NCI-H1694 treated with DMSO at 0.1 percent for 48 hours (cell line): ENCODE data around the gene ZC3H12D.
"Not testable (repeated sequence)": the region's sequence is repeated elsewhere in the genome, so short reads cannot be mapped to it uniquely, and the experiment has no call there.

Experiments used
- DNase-seq: peaks from one replicate; lab custom pipeline; 2025; lab: John Stamatoyannopoulos, UW

Gene ZC3H12D

DNA sequence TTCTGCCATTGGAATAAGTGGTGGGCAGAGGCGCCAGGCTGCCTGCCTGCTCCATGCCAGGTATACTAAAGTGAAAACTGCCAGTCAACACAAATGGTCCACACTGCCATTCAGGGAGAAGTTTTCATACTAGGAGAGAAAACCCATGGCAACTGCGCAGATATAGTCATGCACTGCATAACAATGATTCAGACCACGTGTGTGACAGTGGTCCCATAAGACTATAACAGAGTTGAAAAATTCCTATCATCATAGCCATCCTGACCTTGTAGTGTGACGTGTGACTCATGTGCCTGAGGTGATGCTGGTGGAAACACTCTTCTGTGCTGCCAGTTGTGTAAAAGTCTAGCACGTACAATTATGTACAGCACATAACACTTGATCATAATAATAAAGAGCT, 25.1 kb downstream of the ZC3H12D start:
- DNase-seq: no peak

DNA sequence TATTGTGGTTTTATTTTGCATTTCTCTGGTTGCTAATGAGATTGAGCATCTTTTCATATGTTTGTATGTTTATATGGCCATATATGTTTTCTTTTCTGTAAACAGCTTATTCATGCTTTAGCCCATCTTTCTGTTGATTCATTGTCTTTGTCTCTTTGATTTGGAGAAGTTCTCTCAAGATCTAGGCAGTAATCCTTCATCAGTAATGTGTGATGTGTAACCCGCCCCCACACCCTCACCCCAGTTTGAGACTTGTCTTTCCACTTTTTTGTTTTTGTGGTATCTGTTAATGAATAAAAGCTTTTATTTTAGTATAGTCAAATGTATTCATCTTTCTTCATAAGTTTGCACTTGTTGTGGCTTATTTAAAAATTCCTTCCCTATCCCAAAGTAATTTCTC, 26.0 kb downstream of the ZC3H12D start:
- DNase-seq: no peak

- DNase-seq: no peak
These were observed 26.6 kb downstream of the ZC3H12D start for GRCh38 chr6:149458196-149458595.

DNA sequence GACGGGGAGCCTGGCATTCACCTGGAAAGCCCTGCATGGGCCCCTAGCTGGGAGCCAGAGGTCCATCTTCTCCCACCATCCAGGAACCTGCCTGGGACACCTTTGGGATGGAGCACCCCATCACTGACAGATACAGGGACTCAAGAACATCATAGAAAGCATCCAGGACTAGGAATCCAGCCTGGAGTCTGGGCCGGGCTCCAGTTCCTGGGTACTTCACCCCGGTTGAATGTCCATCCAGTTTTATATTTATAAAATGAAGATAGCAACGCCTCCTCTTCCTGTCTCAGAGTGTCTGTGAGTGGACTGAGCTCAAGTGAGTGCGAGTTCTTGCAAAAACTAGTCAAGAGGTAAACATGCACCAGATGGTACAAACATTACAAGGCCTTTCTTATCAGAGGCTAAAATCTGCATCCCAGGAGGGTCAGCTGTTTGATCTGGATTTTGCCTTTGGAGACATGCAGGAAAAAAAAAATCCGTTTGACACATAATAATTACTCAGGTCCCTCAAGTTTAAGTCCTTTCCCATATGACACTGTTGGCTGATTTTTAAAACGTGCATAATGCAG, 27.4 kb downstream of the ZC3H12D start:
- no peak for DNase-seq

GRCh38 chr6:149456311-149457021, 28.3 kb downstream of the ZC3H12D start:
- DNase-seq: no peak

DNA sequence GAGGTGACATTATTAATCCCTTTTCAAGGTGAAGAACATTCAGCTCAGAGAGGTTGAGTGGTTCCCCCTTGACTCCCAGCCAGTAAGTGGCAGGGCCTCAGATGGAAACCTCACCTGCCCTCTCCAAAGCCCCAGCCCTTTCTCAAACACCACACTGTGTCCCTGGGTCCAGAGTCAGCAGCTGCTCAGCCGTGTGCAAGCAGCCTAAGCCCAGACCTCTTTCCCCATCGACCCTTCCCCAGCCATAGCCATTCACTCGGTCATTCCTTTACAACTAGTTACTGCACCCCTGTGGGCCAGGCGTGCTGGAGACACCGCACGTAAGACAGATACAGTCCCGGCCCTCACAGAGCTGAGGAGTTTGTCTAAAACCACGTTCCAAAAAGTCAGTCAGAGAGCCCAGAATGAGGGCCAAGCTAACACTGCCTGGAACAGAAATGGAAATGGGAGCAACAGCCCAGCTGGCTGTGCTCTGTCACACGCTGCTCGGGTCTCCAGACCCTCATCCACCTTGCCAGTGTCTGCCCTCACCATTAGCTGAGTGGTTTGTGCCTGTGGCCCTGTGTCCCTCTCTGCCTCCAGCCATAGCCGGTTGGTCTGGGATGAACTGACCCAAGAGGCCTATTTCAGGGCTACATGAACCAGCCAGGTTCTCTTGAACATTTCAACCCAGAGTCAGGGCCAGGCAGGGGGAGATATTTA, 29.6 kb downstream of the ZC3H12D start:
- no peak for DNase-seq

- DNase-seq: no peak
These were observed 30.4 kb downstream of the ZC3H12D start for GRCh38 chr6:149454346-149454848.

DNA sequence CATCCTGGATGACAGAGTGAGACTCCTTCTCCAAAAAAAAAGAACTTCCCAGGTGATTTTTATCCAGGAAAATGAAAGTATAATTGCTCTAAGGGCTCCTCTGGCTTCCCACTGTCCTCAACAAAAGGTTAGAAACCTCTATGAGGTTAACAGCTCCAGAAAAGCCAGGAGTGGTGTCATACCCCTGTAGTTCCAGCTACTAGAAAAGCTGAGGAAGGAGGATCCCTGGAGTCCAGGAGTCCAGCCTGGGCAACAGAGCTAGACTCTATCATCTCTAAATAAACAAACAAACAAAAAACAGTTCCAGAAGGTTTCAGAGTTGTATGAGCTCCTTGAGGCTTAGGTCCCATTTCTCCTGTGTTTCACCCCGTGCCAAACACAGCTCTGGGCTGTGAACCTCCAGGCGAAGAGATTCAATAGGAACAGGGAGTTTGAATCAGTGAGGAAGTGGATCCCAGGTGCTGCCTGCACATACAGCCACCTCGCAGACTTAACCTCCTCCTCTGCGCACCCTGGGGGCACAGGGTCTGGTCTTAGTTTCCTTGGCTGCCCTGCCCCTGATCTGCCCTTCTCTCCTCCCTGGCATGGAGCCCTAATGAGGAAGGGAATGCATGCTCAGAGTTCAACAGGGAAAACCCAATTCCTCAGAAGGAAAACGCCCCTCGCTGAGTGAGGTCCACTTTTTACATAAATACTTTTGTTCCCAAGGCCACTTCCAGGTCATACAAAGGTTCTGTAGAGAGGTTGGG, 31.0 kb downstream of the ZC3H12D start:
- no peak for DNase-seq

DNA sequence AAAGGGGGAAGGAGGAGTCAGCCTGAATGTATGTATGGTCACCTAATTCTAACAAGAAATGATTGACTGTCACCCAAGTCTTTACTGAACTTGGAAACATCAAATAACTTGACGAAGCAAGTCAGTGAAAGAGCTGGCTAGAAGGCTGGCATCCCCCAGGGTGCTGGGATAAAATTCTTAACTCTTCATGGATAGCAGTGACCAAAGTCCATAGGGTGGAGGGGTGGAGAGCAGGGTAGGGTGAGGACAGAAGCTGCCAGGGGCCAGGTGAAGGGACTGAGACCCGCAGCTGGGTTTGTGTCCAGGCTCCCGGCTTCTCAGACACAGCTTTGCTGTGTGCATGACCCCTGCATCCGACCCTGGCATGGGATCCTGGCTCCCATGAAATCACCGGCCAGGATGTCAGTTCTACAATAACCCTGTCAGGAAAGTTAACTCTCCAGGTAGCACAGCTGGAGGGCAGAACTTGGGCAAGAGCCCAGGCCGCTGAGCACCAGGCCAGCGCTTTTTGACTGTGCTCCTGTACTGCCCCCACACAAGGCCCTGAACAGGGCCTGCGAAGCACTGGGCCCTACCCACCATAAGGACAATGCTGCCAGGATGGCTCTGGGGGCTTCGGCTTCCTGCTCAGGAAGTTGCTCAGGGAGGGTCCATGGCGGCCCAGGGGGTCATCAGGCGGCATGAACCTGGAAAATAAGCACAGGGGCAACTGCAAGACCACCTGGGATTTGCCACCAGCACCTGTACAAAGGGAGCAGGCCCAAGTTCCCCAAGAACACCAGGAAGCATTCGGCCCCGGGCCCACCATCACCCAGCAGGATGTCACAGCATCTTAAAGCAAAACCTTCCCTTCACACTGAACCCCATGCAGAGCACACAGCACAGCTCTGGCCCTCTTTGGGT, 32.5 kb downstream of the ZC3H12D start:
- no peak for DNase-seq

- no peak for DNase-seq
These were observed 33.3 kb downstream of the ZC3H12D start for GRCh38 chr6:149451376-149452036.

- no peak for DNase-seq
These were observed 34.0 kb downstream of the ZC3H12D start for GRCh38 chr6:149450679-149451375.

DNA sequence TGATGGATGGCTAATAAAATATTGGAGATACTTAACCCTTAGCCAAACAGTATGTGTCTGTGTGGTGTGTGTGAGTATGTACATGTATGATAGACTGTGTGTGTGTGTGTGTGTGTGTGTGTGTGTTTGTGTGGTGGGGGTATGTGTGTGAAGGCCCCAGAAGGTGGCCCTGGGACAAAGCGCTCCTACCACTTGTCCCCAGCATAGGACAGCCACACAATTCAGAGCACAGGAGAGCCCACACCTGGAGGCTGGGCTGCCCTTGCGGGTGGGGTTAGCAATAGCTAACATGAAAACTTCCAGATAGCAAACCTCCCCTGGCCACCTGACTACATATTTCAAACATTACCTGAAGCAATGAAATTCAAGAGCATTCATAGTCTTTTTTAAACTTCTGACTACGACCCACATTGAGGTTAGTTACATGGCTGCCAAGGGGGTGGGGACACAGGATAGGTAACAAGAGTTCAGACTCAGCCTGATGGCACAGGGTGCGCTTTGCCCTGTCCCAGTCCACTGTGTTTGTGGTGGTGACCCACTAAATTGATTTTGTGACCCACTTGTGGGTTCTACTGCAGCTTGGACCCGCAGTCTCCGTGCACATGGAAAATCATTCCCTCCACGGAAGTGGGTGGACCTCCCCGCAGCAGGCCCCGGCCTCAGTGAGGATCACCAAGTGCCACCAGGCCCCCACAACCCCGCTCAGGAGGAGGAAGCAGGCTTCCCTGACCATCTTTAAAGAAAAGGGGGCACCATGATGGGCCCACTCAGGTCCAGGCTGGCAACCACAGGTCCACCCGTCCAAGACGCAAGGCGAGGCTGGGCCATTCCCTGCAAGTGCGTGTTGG, 34.8 kb downstream of the ZC3H12D start:
- DNase-seq: no peak

GRCh38 chr6:149448821-149449453, 35.9 kb downstream of the ZC3H12D start:
- DNase-seq: no peak

- no peak for DNase-seq
These were observed 37.9 kb downstream of the ZC3H12D start for GRCh38 chr6:149446791-149447376.

DNA sequence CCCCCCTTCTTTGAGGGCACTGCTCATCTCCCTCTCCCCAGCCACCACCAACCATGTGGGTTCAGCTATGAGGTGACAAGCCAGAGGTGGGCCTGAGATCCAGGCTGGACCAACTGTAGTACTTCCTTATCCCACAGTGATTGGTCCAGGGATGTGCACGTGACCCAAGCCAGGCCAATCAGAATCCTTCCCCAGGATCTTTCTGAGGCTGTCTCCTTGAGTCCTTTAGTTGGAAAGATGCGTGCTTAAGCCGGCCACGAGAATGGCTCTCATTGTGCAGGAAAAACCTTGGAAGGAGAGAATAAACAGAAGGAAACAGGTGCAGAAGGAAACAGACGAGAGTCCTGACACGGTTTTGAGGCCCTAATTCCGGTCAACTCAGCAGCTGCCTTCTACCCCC, 39.2 kb downstream of the ZC3H12D start:
- DNase-seq: no peak

DNA sequence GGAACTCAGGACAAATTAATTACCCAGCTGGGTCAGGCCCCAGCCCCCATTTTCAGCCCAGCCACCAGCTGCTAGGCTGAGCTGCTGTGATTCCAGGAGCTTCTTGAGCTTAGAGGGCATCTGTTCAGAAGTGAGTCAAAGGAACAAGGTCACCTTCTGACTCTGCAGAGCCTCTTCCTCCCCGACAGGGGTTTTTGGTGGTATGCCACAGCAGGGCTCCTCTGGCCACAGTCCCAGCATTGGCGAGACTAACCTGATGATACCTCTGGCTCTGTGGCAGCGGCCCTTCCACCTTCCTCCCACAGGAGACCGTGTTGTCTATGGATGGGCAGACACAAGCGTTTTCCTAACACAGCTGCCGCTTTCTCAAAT, 39.7 kb downstream of the ZC3H12D start:
- DNase-seq: no peak

DNA sequence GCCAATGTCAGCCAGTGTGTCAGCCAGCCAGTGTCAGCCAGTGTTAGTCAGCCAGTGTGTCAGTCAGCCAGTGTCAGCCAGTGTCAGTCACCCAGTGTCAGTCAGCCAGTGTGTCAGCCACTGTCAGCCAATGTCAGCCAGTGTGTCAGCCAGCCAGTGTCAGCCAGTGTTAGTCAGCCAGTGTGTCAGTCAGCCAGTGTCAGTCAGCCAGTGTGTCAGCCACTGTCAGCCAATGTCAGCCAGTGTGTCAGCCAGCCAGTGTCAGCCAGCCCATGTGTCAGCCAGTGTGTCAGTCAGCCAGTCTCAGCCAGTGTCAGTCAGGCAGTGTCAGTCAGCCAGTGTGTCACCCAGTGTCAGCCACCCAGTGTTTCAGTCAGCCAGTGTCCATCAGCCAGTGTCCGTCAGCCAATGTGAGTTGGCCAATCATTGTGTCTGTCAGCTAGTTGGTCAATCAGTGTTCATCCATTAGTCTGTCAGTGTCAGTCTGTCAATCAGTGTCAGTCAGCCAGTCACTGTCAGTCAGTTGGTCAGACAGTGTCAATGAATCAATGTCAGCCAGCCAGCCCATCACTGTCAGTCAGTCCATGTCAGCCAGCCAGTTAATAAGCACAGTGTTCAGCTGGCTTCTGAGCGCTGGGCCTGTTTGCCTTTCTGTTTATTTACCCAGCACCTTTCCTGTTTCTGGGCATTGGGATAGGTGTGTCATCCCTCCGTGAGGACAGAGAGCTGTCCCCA, 40.3 kb downstream of the ZC3H12D start:
- not testable (repeated sequence) for DNase-seq
